Muscle of arm (tissue), 12 donors: Measurements from ENCODE around the gene PITPNM3. TPM values are rescaled to one million over a fixed set of nuclear protein-coding genes. Genes with fewer than 3 reads are reported as not detected.

Experiments
- DNase-seq: peaks from one replicate; pipeline ENCODE4 v3.0.0-alpha.2; 2013
- polyA plus RNA-seq, 12 donors: library from polyadenylated mRNA; unstranded; fragments of 120-200 nt; gene quantifications; one replicate each; pipeline ENCODE4 v1.2.1, GENCODE V29; 2013; ENCODE audit not compliant: insufficient read length in 12 of 12

The PITPNM3 gene
- polyA plus RNA-seq, 12 donors = 2.5 to 10.3 (median 5.8) TPM; not detected in 1

- no peak for DNase-seq
Measured at GRCh38 chr17:6463616-6464445, 92.5 kb downstream of the PITPNM3 start.

- no peak for DNase-seq
Measured at GRCh38 chr17:6462692-6463091, 93.7 kb downstream of the PITPNM3 start.

GRCh38 chr17:6461792-6462524 lies 94.4 kb downstream of the PITPNM3 start:
- no peak for DNase-seq

- no peak for DNase-seq
Measured at GRCh38 chr17:6461246-6461645, 95.1 kb downstream of the PITPNM3 start.

GRCh38 chr17:6460531-6461161 lies 95.7 kb downstream of the PITPNM3 start:
- DNase-seq = no peak

- DNase-seq = no peak
Measured at GRCh38 chr17:6458460-6458950, 97.8 kb downstream of the PITPNM3 start.

- DNase-seq = no peak
Measured at GRCh38 chr17:6457688-6458459, 98.5 kb downstream of the PITPNM3 start.

- no peak for DNase-seq
Measured at GRCh38 chr17:6456914-6457687, 99.3 kb downstream of the PITPNM3 start.

- no peak for DNase-seq
Measured at GRCh38 chr17:6456321-6456720, 100.0 kb downstream of the PITPNM3 start.

- DNase-seq = peak; percentile 33
Measured at GRCh38 chr17:6455321-6455705, 101.0 kb downstream of the PITPNM3 start.

- no peak for DNase-seq
Measured at GRCh38 chr17:6454495-6455320, 101.6 kb downstream of the PITPNM3 start.

GRCh38 chr17:6453279-6454024 lies 102.9 kb downstream of the PITPNM3 start:
- no peak for DNase-seq

- DNase-seq = no peak
Measured at GRCh38 chr17:6452471-6453266, 103.7 kb downstream of the PITPNM3 start.

GRCh38 chr17:6450926-6451832 lies 105.2 kb downstream of the PITPNM3 start:
- no peak for DNase-seq

GRCh38 chr17:6449307-6449706 lies 107.0 kb downstream of the PITPNM3 start:
- no peak for DNase-seq

- DNase-seq = no peak
Measured at GRCh38 chr17:6448473-6448872, 107.9 kb downstream of the PITPNM3 start.

GRCh38 chr17:6446516-6447100 lies 109.7 kb downstream of the PITPNM3 start:
- DNase-seq = no peak
